H9 (cell line): ENCODE data around the gene EFNA5. TPM values are rescaled to one million over a fixed set of nuclear protein-coding genes. Genes with fewer than 3 reads are reported as not detected.

Experiments
- DNase-seq: peaks from one replicate; pipeline ENCODE4 v3.0.0-alpha.2; 2017
- H2AFZ ChIP-seq: one replicate; pipeline ENCODE4 v1.6.1; 2013; ENCODE audit warnings: mild to moderate bottlenecking, low read length, control low read depth, moderate library complexity
- H2AK5ac ChIP-seq: 2 replicates; pipeline ENCODE4 v1.6.1; 2013; ENCODE audit warnings: low read length, control low read depth, mixed read lengths; ENCODE audit not compliant: insufficient read length
- H2BK120ac ChIP-seq: one replicate; pipeline ENCODE4 v1.6.1; 2013; ENCODE audit warnings: low read depth, mild to moderate bottlenecking, low read length, control low read depth, inconsistent platforms; ENCODE audit not compliant: poor library complexity, severe bottlenecking
- H2BK12ac ChIP-seq: 2 replicates; pipeline ENCODE4 v1.6.1; 2013; ENCODE audit warnings: low read length, control low read depth, mixed read lengths, low read depth; ENCODE audit not compliant: insufficient read length
- H2BK15ac ChIP-seq: 2 replicates; pipeline ENCODE4 v1.6.1; 2013; ENCODE audit warnings: low read depth, low read length, control low read depth
- H2BK20ac ChIP-seq: one replicate; pipeline ENCODE4 v1.6.1; 2013; ENCODE audit warnings: low read depth, mild to moderate bottlenecking, low read length, control low read depth, inconsistent platforms; ENCODE audit not compliant: poor library complexity, severe bottlenecking
- H2BK5ac ChIP-seq: 2 replicates; pipeline ENCODE4 v1.6.1; 2013; ENCODE audit warnings: low read length, control low read depth, mixed read lengths; ENCODE audit not compliant: insufficient read length
- H3K14ac ChIP-seq: 2 replicates; pipeline ENCODE4 v1.6.1; 2013; ENCODE audit warnings: low read length, control low read depth; ENCODE audit not compliant: insufficient read depth
- H3K18ac ChIP-seq: 2 replicates; pipeline ENCODE4 v1.6.1; 2013; ENCODE audit warnings: low read depth, mild to moderate bottlenecking, mixed read lengths, low read length, control low read depth; ENCODE audit not compliant: insufficient read length
- H3K23ac ChIP-seq: 2 replicates; pipeline ENCODE4 v1.6.1; 2013; ENCODE audit warnings: low read length, control low read depth, mixed read lengths, low read depth; ENCODE audit not compliant: insufficient read length
- H3K23me2 ChIP-seq: 2 replicates; pipeline ENCODE4 v1.6.1; 2013; ENCODE audit warnings: low read depth, mild to moderate bottlenecking, mixed read lengths, low read length, control low read depth; ENCODE audit not compliant: insufficient read length, poor library complexity, severe bottlenecking
- H3K27ac ChIP-seq: 2 replicates; pipeline ENCODE4 v1.5.1; 2013; ENCODE audit warnings: low read length, control low read depth, mixed read lengths, low read depth; ENCODE audit not compliant: insufficient read length
- H3K27me3 ChIP-seq: 2 replicates; pipeline ENCODE4 v1.6.1; 2013; ENCODE audit warnings: low read length, control low read depth, inconsistent platforms; ENCODE audit not compliant: insufficient read depth
- H3K4ac ChIP-seq: 2 replicates; pipeline ENCODE4 v1.6.1; 2013; ENCODE audit warnings: low read depth, mild to moderate bottlenecking, control low read depth, inconsistent platforms, low read length, moderate library complexity
- H3K4me1 ChIP-seq: 2 replicates; pipeline ENCODE4 v1.6.1; 2013; ENCODE audit warnings: low read length, control low read depth, inconsistent platforms; ENCODE audit not compliant: insufficient read depth
- H3K4me2 ChIP-seq: 2 replicates; pipeline ENCODE4 v1.6.1; 2013; ENCODE audit warnings: low read length, control low read depth, mixed read lengths; ENCODE audit not compliant: insufficient read length, insufficient read depth
- H3K56ac ChIP-seq: 2 replicates; pipeline ENCODE4 v1.6.1; 2013; ENCODE audit warnings: low read depth, mild to moderate bottlenecking, mixed read lengths, low read length, control low read depth; ENCODE audit not compliant: insufficient read length
- H3K79me1 ChIP-seq: 2 replicates; pipeline ENCODE4 v1.6.1; 2013; ENCODE audit warnings: low read depth, mild to moderate bottlenecking, moderate library complexity, low read length, control low read depth, inconsistent platforms; ENCODE audit not compliant: insufficient read depth, poor library complexity, severe bottlenecking
- H3K79me2 ChIP-seq: 2 replicates; pipeline ENCODE4 v1.6.1; 2013; ENCODE audit warnings: low read length, control low read depth, inconsistent platforms; ENCODE audit not compliant: insufficient read depth
- H3K9ac ChIP-seq: 2 replicates; pipeline ENCODE4 v1.6.1; 2013; ENCODE audit warnings: low read length, control low read depth, mixed read lengths; ENCODE audit not compliant: insufficient read length; ENCODE audit errors: extremely low read depth
- H3K9me3 ChIP-seq: one replicate; pipeline ENCODE4 v1.6.1; 2013; ENCODE audit warnings: low read depth, low read length, inconsistent platforms; ENCODE audit not compliant: control insufficient read depth
- H3T11ph ChIP-seq: one replicate; pipeline ENCODE4 v1.6.1; 2013; ENCODE audit warnings: mild to moderate bottlenecking, low read length, control low read depth, inconsistent platforms
- H4K20me1 ChIP-seq: one replicate; pipeline ENCODE4 v1.6.1; 2013; ENCODE audit not compliant: control insufficient read depth, insufficient read length, insufficient read depth
- H4K5ac ChIP-seq: 2 replicates; pipeline ENCODE4 v1.6.1; 2013; ENCODE audit warnings: low read depth, mild to moderate bottlenecking, mixed read lengths, low read length, control low read depth; ENCODE audit not compliant: insufficient read length
- H4K8ac ChIP-seq: replicated peaks from 2 replicates; pipeline ENCODE4 v1.6.1; 2013; ENCODE audit warnings: low read length, control low read depth, mixed read lengths, low read depth; ENCODE audit not compliant: insufficient read length
- H4K91ac ChIP-seq: 2 replicates; pipeline ENCODE4 v1.6.1; 2013; ENCODE audit warnings: low read depth, mild to moderate bottlenecking, moderate library complexity, mixed read lengths, low read length, control low read depth; ENCODE audit not compliant: insufficient read length
- H3K27ac Mint-ChIP-seq, 3 experiments: 2 replicates in 2 of 3; 3 replicates in 1 of 3; pipeline ENCODE4 v1.8.0; 2020 to 2021; ENCODE audit warnings: mixed read lengths in 3 of 3, mild to moderate bottlenecking in 1 of 3, moderate library complexity in 1 of 3
- H3K27me3 Mint-ChIP-seq: 2 replicates; pipeline ENCODE4 v1.8.0; 2021; ENCODE audit warnings: low read depth, mild to moderate bottlenecking, moderate library complexity, mixed read lengths
- H3K36me3 Mint-ChIP-seq, 3 experiments: 2 replicates in 2 of 3; 3 replicates in 1 of 3; pipeline ENCODE4 v1.8.0; 2020 to 2021; ENCODE audit warnings: low read depth in 3 of 3, mixed read lengths in 3 of 3; ENCODE audit not compliant: insufficient read depth in 1 of 3
- H3K4me1 Mint-ChIP-seq, 2 experiments: 2 replicates each; pipeline ENCODE4 v1.8.0; 2020; ENCODE audit warnings: mixed read lengths in 2 of 2
- H3K4me3 Mint-ChIP-seq, 2 experiments: 2 replicates in 1 of 2; 3 replicates in 1 of 2; pipeline ENCODE4 v1.8.0; 2020 to 2021; ENCODE audit warnings: mild to moderate bottlenecking in 2 of 2, mixed read lengths in 2 of 2, moderate library complexity in 1 of 2
- H3K9me3 Mint-ChIP-seq, 2 experiments: 2 replicates in 1 of 2; 3 replicates in 1 of 2; pipeline ENCODE4 v1.8.0; 2020; ENCODE audit warnings: mild to moderate bottlenecking in 2 of 2, mixed read lengths in 2 of 2, moderate library complexity in 1 of 2
- CTCF ChIP-seq: fragments of 200-600 bp; sonication (generic); conservative IDR thresholded peaks from 3 replicates; pipeline ENCODE4 v1.8.0; 2021; ENCODE audit warnings: antibody characterized with exemption, mild to moderate bottlenecking
- WGBS: extraction: QIAGEN DNeasy Blood & Tissue Kit; methylation state at CpG from one replicate; pipeline ENCODE4 v1.1.7; 2013; ENCODE audit warnings: missing lambda C conversion rate, low lambda C conversion rate, mixed read lengths; ENCODE audit not compliant: insufficient read length; ENCODE audit errors: extremely low coverage; 5-methylcytosine and 5-hydroxymethylcytosine counted together
- total RNA-seq: library from RNA; stranded (reverse); gene quantifications from 2 replicates; pipeline ENCODE4 v1.2.1, GENCODE V29; 2021

EFNA5 gene
- total RNA-seq, 1 experiment from 2014 or later, result 20.4 TPM

- Histone ChIP-seq H3K27ac (no peak overlapping the region), H3K23ac (no peak overlapping the region), H3K4ac (no peak overlapping the region), H4K5ac (no peak overlapping the region), H3K79me1 (no peaks in the 10 kb centered on the region), H3K4me1 (no peaks in the 10 kb centered on the region), H3K56ac (no peak overlapping the region), H3T11ph (no peak overlapping the region), H3K9me3 (no peaks in the 10 kb centered on the region), H2BK20ac (no peak overlapping the region), H3K23me2 (no peaks in the 10 kb centered on the region), H2BK12ac (no peak overlapping the region), H4K20me1 (no peaks in the 10 kb centered on the region), H2BK120ac (no peak overlapping the region), H3K4me2 (no peak overlapping the region), H3K27me3 (no peaks in the 10 kb centered on the region), H3K18ac (no peak overlapping the region), H3K14ac (no peak overlapping the region), H2BK15ac (no peak overlapping the region), H2AFZ (no peak overlapping the region), H4K91ac (no peak overlapping the region), H4K8ac (no peak overlapping the region), H2BK5ac (no peak overlapping the region), H3K79me2 (no peaks in the 10 kb centered on the region), H2AK5ac (no peak overlapping the region), H3K9ac (no peak overlapping the region)
- Mint-ChIP-seq H3K4me3 (no peak overlapping the region), H3K4me1 (no peaks in the 10 kb centered on the region), H3K9me3 (no peaks in the 10 kb centered on the region), H3K27ac (no peak overlapping the region), H3K36me3 (no peaks in the 10 kb centered on the region), H3K27me3 (no peaks in the 10 kb centered on the region)
- TF ChIP-seq CTCF, result no peak
- no peak for DNase-seq
- WGBS, result no CpG with 5 or more reads among the region's 2 CpGs
These were observed 338.9 kb downstream of the EFNA5 start for GRCh38 chr5:107331882-107332281.
